Measurements from ENCODE around the gene LBHD1.

DNA sequence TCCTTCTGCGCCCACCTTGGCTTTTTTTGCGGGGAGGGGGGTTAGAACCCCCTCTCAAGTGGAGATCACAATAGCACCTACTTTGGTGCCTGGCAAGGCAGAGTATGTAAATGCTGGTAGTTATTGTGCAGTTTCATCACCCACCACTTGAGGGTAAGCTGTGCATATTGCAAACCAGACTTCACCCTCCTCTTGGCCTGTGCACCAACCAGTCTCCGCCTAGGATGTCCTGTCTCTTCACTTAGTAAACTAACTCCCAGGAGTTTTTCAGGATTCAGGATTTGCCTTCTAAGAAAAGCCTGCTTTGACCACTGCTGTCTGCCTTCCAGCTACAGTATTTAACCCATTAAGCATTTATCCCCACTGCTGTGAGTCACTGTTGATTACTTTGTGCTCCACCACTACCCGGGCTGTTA is 8.8 kb upstream of the LBHD1 start:
- TF ChIP-seq, protein P1, sequence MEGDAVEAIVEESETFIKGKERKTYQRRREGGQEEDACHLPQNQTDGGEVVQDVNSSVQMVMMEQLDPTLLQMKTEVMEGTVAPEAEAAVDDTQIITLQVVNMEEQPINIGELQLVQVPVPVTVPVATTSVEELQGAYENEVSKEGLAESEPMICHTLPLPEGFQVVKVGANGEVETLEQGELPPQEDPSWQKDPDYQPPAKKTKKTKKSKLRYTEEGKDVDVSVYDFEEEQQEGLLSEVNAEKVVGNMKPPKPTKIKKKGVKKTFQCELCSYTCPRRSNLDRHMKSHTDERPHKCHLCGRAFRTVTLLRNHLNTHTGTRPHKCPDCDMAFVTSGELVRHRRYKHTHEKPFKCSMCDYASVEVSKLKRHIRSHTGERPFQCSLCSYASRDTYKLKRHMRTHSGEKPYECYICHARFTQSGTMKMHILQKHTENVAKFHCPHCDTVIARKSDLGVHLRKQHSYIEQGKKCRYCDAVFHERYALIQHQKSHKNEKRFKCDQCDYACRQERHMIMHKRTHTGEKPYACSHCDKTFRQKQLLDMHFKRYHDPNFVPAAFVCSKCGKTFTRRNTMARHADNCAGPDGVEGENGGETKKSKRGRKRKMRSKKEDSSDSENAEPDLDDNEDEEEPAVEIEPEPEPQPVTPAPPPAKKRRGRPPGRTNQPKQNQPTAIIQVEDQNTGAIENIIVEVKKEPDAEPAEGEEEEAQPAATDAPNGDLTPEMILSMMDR (IDR thresholded peaks at IDR 0.05; ENCODE audit: extremely low read depth in 1 of 2, insufficient read depth in 1 of 2, low read depth in 1 of 2, low read length in 2 of 2), result peak; percentile 52 to 63
- no peak for TF ChIP-seq MYC (IDR thresholded peaks at IDR 0.05; ENCODE audit: low read depth, low read length)
- TF ChIP-seq POLR2AphosphoS5 (IDR thresholded peaks at IDR 0.05; ENCODE audit: insufficient read depth, low read depth, low read length), result no peak
- TF ChIP-seq, protein P2, sequence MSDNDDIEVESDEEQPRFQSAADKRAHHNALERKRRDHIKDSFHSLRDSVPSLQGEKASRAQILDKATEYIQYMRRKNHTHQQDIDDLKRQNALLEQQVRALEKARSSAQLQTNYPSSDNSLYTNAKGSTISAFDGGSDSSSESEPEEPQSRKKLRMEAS (IDR thresholded peaks at IDR 0.05; ENCODE audit: insufficient read depth, insufficient read length), result no peak
- TF ChIP-seq EZH2 (IDR thresholded peaks at IDR 0.05; ENCODE audit: borderline replicate concordance, low read depth, low read length, severe bottlenecking), result no peak
- TF ChIP-seq POLR2A (IDR thresholded peaks at IDR 0.05; ENCODE audit: low read depth, low read length), result no peak
